HL-60 (cell line): ENCODE results near the gene ZNF277.

Source experiments
- DNase-seq, 2 experiments: peaks; one replicate each; pipeline ENCODE4 v3.0.0-alpha.2; 2010 to 2020; ENCODE audit warnings: low read depth in 1 of 2, low spot score in 1 of 2
- H3K27ac ChIP-seq: fragments of 250-450 bp; sonication (Bioruptor Pico); replicated peaks from 2 replicates; pipeline ENCODE4 v1.5.1; 2020; ENCODE audit warnings: mild to moderate bottlenecking, moderate library complexity
- H3K27me3 ChIP-seq: fragments of 250-450 bp; sonication (Bioruptor Pico); 2 replicates; pipeline ENCODE4 v1.5.1; 2021; ENCODE audit warnings: mild to moderate bottlenecking, moderate library complexity; ENCODE audit not compliant: insufficient read depth, poor library complexity, severe bottlenecking
- H3K4me3 ChIP-seq: replicated peaks from 2 replicates; pipeline ENCODE4 v1.5.1; 2011; ENCODE audit warnings: mild to moderate bottlenecking, control low read depth, low read length; ENCODE audit not compliant: insufficient read depth
- GABPA ChIP-seq: IDR thresholded peaks from 2 replicates; pipeline ENCODE4 v1.6.1; 2012; ENCODE audit warnings: low read depth
- POLR2AphosphoS5 ChIP-seq: IDR thresholded peaks from 2 replicates; pipeline ENCODE4 v1.6.1; 2012; ENCODE audit warnings: low read depth
- REST ChIP-seq: IDR thresholded peaks from 2 replicates; pipeline ENCODE4 v1.6.1; 2012; ENCODE audit warnings: low read depth; ENCODE audit not compliant: insufficient replicate concordance
- SPI1 ChIP-seq: IDR thresholded peaks from 2 replicates; pipeline ENCODE4 v1.6.1; 2012; ENCODE audit warnings: low read depth, mild to moderate bottlenecking, borderline replicate concordance
- TF ChIP-seq, protein P1 (sequence below): IDR thresholded peaks from one replicate; pipeline ENCODE4 v1.5.1; 2011; ENCODE audit warnings: low read length, control low read depth, inconsistent platforms; ENCODE audit not compliant: insufficient read depth

The ZNF277 gene

GRCh38 chr7:112223310-112223709 lies 16.8 kb downstream of the ZNF277 start:
- DNase-seq: no peak

DNA sequence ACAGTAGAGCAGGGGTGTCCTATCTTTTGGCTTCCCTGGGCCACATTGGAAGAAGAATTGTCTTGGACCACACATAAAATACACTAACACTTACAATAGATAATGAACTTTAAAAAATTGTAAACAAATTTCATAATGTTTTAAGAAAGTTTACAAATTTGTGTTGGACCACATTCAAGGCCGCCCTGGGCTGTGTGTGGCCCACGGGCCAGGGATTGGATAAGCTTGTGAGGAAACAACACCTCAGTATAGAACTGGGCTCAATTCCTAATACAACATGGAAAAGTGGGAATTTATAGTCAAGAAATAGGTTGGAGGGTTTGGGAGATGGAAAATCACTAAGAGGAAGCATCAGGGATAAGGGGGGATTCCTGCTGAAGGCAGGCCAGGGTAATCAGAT lies 17.7 kb downstream of the ZNF277 start:
- no peak for DNase-seq
- no peak for TF ChIP-seq SPI1
- Histone ChIP-seq H3K4me3 (no peak overlapping the region), H3K27me3 (no peaks in the 10 kb centered on the region), H3K27ac (no peak overlapping the region)

More at GRCh38 chr7:112223310-112223709, 16.8 kb downstream of the ZNF277 start:
- TF ChIP-seq POLR2AphosphoS5 (no peak), SPI1 (no peak), GABPA (no peak), REST (no peak)
- TF ChIP-seq, protein P1, sequence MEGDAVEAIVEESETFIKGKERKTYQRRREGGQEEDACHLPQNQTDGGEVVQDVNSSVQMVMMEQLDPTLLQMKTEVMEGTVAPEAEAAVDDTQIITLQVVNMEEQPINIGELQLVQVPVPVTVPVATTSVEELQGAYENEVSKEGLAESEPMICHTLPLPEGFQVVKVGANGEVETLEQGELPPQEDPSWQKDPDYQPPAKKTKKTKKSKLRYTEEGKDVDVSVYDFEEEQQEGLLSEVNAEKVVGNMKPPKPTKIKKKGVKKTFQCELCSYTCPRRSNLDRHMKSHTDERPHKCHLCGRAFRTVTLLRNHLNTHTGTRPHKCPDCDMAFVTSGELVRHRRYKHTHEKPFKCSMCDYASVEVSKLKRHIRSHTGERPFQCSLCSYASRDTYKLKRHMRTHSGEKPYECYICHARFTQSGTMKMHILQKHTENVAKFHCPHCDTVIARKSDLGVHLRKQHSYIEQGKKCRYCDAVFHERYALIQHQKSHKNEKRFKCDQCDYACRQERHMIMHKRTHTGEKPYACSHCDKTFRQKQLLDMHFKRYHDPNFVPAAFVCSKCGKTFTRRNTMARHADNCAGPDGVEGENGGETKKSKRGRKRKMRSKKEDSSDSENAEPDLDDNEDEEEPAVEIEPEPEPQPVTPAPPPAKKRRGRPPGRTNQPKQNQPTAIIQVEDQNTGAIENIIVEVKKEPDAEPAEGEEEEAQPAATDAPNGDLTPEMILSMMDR: no peak
- Histone ChIP-seq H3K27ac (no peak overlapping the region), H3K4me3 (no peak overlapping the region), H3K27me3 (no peaks in the 10 kb centered on the region)

GRCh38 chr7:112225006-112225405 lies 18.5 kb downstream of the ZNF277 start:
- TF ChIP-seq SPI1: no peak
- TF ChIP-seq GABPA: no peak
- DNase-seq: no peak
- no peak overlapping the region for H3K27ac ChIP-seq
- H3K4me3 ChIP-seq: no peak overlapping the region
- H3K27me3 ChIP-seq: no peaks in the 10 kb centered on the region

- TF ChIP-seq, protein P1: no peak
- TF ChIP-seq SPI1: no peak
- no peak for TF ChIP-seq POLR2AphosphoS5
- no peak for TF ChIP-seq REST
- no peak for TF ChIP-seq GABPA
- Histone ChIP-seq H3K27me3 (no peaks in the 10 kb centered on the region), H3K27ac (no peak overlapping the region), H3K4me3 (no peak overlapping the region)
- DNase-seq: no peak
Measured at GRCh38 chr7:112226701-112227276, 20.3 kb downstream of the ZNF277 start.

DNA sequence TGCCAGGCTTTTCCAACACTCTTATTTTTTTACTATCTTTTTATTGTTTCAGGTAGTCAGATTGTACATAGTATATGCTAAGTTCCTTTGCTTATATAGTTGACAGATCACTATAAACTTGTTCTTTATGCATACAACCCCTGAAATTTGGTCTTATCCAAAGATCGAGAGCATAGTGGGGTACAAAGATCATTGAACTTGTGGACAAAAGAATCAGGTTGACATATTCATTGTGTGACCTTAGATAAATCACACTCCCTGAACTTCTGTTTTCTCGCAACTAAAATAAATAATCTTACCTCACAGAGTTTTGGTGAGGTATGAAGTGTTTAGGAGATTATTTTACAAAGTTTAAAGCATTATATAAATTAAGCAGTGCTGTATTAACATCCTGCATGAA lies 22.1 kb downstream of the ZNF277 start:
- DNase-seq: no peak
- TF ChIP-seq REST: no peak
- no peak for TF ChIP-seq POLR2AphosphoS5
- TF ChIP-seq, protein P1: no peak
- TF ChIP-seq SPI1: no peak
- no peak for TF ChIP-seq GABPA
- no peak overlapping the region for H3K4me3 ChIP-seq
- no peak overlapping the region for H3K27ac ChIP-seq
- H3K27me3 ChIP-seq: no peaks in the 10 kb centered on the region
